HCT116 (cell line): Measurements from ENCODE around the gene RNF169. TPM values are rescaled to one million over a fixed set of nuclear protein-coding genes. Genes with fewer than 3 reads are reported as not detected.

Experiments used
- ATAC-seq: fragments of 200-7000 bp; cut with Tn5 transposase; 2 replicates; pipeline ENCODE4 v1.9.1; 2020; ENCODE audit warnings: mild to moderate bottlenecking, moderate library complexity
- BruUV-seq: library from RNA; stranded (reverse); fragments of 400-500 nt; replicated peaks from 2 replicates; lab custom pipeline; 2021; lab: Mats Ljungman, UMichigan
- CTCF ChIA-PET: fragments of 300-600 bp; sonication (Branson Sonifier 250); formaldehyde crosslinking; loops from one replicate; lab custom pipeline; 2021; ENCODE audit warnings: antibody characterized with exemption; lab: Charles Lee
- POLR2A ChIA-PET: fragments of 300-600, 350-600 bp; sonication (Branson Sonifier 250); formaldehyde crosslinking; loops from one replicate; lab custom pipeline; 2021; ENCODE audit warnings: antibody characterized with exemption; lab: Charles Lee
- RAD21 ChIA-PET, 2 experiments: fragments of 300-600 bp; sonication (Branson Sonifier 250); formaldehyde crosslinking; loops; one replicate each; lab custom pipeline; 2023; ENCODE audit warnings: low total read pairs in 2 of 2; ENCODE audit not compliant: uncharacterized antibody in 2 of 2, unreplicated experiment in 2 of 2, low non-redundant PET in 1 of 2; lab: Charles Lee
- DNase-seq: peaks from one replicate; pipeline ENCODE4 v3.0.0-alpha.2; 2010; ENCODE audit warnings: low read depth, low spot score
- H2AFZ ChIP-seq: fragments of 200-600 bp; shearing (Covaris generic), sonication (generic); 2 replicates; pipeline ENCODE4 v1.6.1; 2017; ENCODE audit warnings: low read depth, mixed run types, mixed read lengths, antibody characterized with exemption, low read length; ENCODE audit not compliant: poor library complexity, severe bottlenecking
- H3K27ac ChIP-seq: 2 replicates; pipeline ENCODE4 v1.5.1; 2012; ENCODE audit warnings: low read depth, low read length
- H3K27me3 ChIP-seq: fragments of 200-600 bp; sonication (generic); 2 replicates; pipeline ENCODE4 v1.6.1; 2016; ENCODE audit warnings: mixed run types, low read length, mixed read lengths; ENCODE audit not compliant: insufficient read depth
- H3K36me3 ChIP-seq, 2 experiments: fragments of 200-500 bp in 1 of 2; fragments of 200-600 bp in 1 of 2; sonication (Bioruptor generic) in 1 of 2; sonication (generic) in 1 of 2; 2 replicates each; pipeline versions ENCODE4 v1.5.1 to v1.6.1; 2014 to 2016; ENCODE audit warnings: low read length in 2 of 2, inconsistent platforms in 1 of 2, mixed read lengths in 1 of 2, mixed run types in 1 of 2; ENCODE audit not compliant: insufficient read depth in 2 of 2, control insufficient read depth in 1 of 2
- H3K4me1 ChIP-seq, 2 experiments: fragments of 200-600 bp in 1 of 2; sonication (generic) in 1 of 2; 2 replicates each; pipeline versions ENCODE4 v1.5.1 to v1.6.1; 2012 to 2017; ENCODE audit warnings: low read length in 2 of 2, inconsistent platforms in 1 of 2, mild to moderate bottlenecking in 1 of 2, mixed read lengths in 1 of 2, mixed run types in 1 of 2, moderate library complexity in 1 of 2; ENCODE audit not compliant: insufficient read depth in 2 of 2, control insufficient read depth in 1 of 2
- H3K4me2 ChIP-seq: fragments of 200-600 bp; sonication (generic); 2 replicates; pipeline ENCODE4 v1.6.1; 2017; ENCODE audit warnings: mixed run types, low read length, mixed read lengths
- H3K4me3 ChIP-seq, 2 experiments: fragments of 200-600 bp in 1 of 2; sonication (generic) in 1 of 2; replicated peaks in 1 of 2; 2 replicates each; pipeline ENCODE4 v1.5.1; 2011 to 2016; ENCODE audit warnings: low read length in 2 of 2, control low read depth in 1 of 2, low read depth in 1 of 2, mild to moderate bottlenecking in 1 of 2, mixed read lengths in 1 of 2, mixed run types in 1 of 2
- H3K79me2 ChIP-seq: fragments of 200-600 bp; sonication (generic); 2 replicates; pipeline ENCODE4 v1.6.1; 2017; ENCODE audit warnings: mild to moderate bottlenecking, mixed run types, low read length, moderate library complexity, mixed read lengths; ENCODE audit not compliant: insufficient read depth
- H3K9ac ChIP-seq: fragments of 200-600 bp; sonication (generic); 2 replicates; pipeline ENCODE4 v1.6.1; 2016; ENCODE audit warnings: low read length, mixed read lengths
- H3K9me2 ChIP-seq: fragments of 200-600 bp; sonication (generic), shearing (Covaris generic); 2 replicates; pipeline ENCODE4 v1.6.1; 2017; ENCODE audit warnings: mixed run types, mild to moderate bottlenecking, moderate library complexity; ENCODE audit not compliant: insufficient read depth
- H3K9me3 ChIP-seq, 2 experiments: fragments of 200-500 bp in 1 of 2; fragments of 200-600 bp in 1 of 2; sonication (Bioruptor generic) in 1 of 2; sonication (generic) in 1 of 2; 2 replicates each; pipeline ENCODE4 v1.6.1; 2014 to 2017; ENCODE audit warnings: low read length in 2 of 2, mixed read lengths in 2 of 2, inconsistent platforms in 1 of 2, low read depth in 1 of 2, mild to moderate bottlenecking in 1 of 2, mixed run types in 1 of 2, moderate library complexity in 1 of 2; ENCODE audit not compliant: control insufficient read depth in 1 of 2, insufficient read depth in 1 of 2
- H4K20me1 ChIP-seq: fragments of 200-600 bp; sonication (generic), shearing (Covaris generic); 2 replicates; pipeline ENCODE4 v1.6.1; 2017; ENCODE audit warnings: mixed run types, mild to moderate bottlenecking, moderate library complexity; ENCODE audit not compliant: insufficient read depth
- ATF3 ChIP-seq: IDR thresholded peaks from 2 replicates; pipeline ENCODE4 v1.6.1; 2012
- CBX3 ChIP-seq: IDR thresholded peaks from 2 replicates; pipeline ENCODE4 v1.6.1; 2012; ENCODE audit warnings: low read depth
- CEBPB ChIP-seq: IDR thresholded peaks from 2 replicates; pipeline ENCODE4 v1.6.1; 2012; ENCODE audit warnings: low read depth
- CTCF ChIP-seq, 3 experiments: fragments of 200-600 bp in 1 of 3; sonication (generic) in 1 of 3; IDR thresholded peaks in 2 of 3; conservative IDR thresholded peaks in 1 of 3; 2 replicates each; pipeline ENCODE4 v1.5.1; 2012 to 2017; ENCODE audit warnings: low read depth in 2 of 3, low read length in 2 of 3, antibody characterized with exemption in 1 of 3, borderline replicate concordance in 1 of 3, control low read depth in 1 of 3, mild to moderate bottlenecking in 1 of 3, mixed read lengths in 1 of 3, mixed run types in 1 of 3, moderate library complexity in 1 of 3; ENCODE audit not compliant: insufficient read depth in 1 of 3
- EGR1 ChIP-seq: IDR thresholded peaks from 2 replicates; pipeline ENCODE4 v1.6.1; 2012; ENCODE audit warnings: low read depth
- ELF1 ChIP-seq: IDR thresholded peaks from 2 replicates; pipeline ENCODE4 v1.6.1; 2012; ENCODE audit warnings: low read depth, borderline replicate concordance
- JUND ChIP-seq: IDR thresholded peaks from 2 replicates; pipeline ENCODE4 v1.6.1; 2012
- POLR2AphosphoS5 ChIP-seq: IDR thresholded peaks from 2 replicates; pipeline ENCODE4 v1.6.1; 2011; ENCODE audit warnings: mild to moderate bottlenecking, low read depth, low read length, moderate library complexity
- REST ChIP-seq: IDR thresholded peaks from 2 replicates; pipeline ENCODE4 v1.6.1; 2012; ENCODE audit warnings: low read depth
- SP1 ChIP-seq: IDR thresholded peaks from 2 replicates; pipeline ENCODE4 v1.6.1; 2012; ENCODE audit warnings: low read depth
- SRF ChIP-seq: IDR thresholded peaks from 2 replicates; pipeline ENCODE4 v1.6.1; 2012; ENCODE audit warnings: low read depth
- TCF7L2 ChIP-seq: IDR thresholded peaks from 2 replicates; pipeline ENCODE4 v1.7.0; 2011; ENCODE audit warnings: borderline replicate concordance, inconsistent platforms; ENCODE audit not compliant: insufficient read depth, insufficient read length; ENCODE audit errors: extremely low read depth
- YY1 ChIP-seq: IDR thresholded peaks from 2 replicates; pipeline ENCODE4 v1.6.1; 2011; ENCODE audit warnings: low read length, low read depth, moderate library complexity, mild to moderate bottlenecking; ENCODE audit not compliant: insufficient replicate concordance; ENCODE audit errors: extremely low read depth
- ZFX ChIP-seq: fragments of 450-650 bp; IDR thresholded peaks from 2 replicates; pipeline ENCODE4 v1.6.1; 2017
- intact Hi-C: fragments of 100-400 bp; cut with micrococcal nuclease; formaldehyde crosslinking; loops from 2 replicates; pipeline ENCODE4 v1.10.0; 2022
- total RNA-seq: library from RNA; stranded (reverse); gene quantifications from one replicate; pipeline ENCODE4 v1.2.1, GENCODE V29; 2021; ENCODE audit not compliant: unreplicated experiment

RNF169 gene
- total RNA-seq, 1 experiment from 2014 or later: 22.5 TPM

- Histone ChIP-seq H3K9ac (no peak overlapping the region), H4K20me1 (no peaks in the 10 kb centered on the region), H3K36me3 (peaks cover 19 to 21% of the 10 kb centered on the region in 2 experiments), H3K4me2 (no peak overlapping the region), H3K9me2 (no peaks in the 10 kb centered on the region), H3K79me2 (no peaks in the 10 kb centered on the region), H3K27ac (no peak overlapping the region), H2AFZ (no peak overlapping the region), H3K4me1 (no peaks in the 10 kb centered on the region), H3K4me3 (no peak overlapping the region), H3K9me3 (no peaks in the 10 kb centered on the region), H3K27me3 (no peaks in the 10 kb centered on the region)
- ChIA-PET RAD21 (no interaction called here), POLR2A (no interaction called here), CTCF (no interaction called here)
- BruUV-seq: no TSS peak
- no peak for ATAC-seq
- no peak for TF ChIP-seq EGR1
- TF ChIP-seq ELF1: no peak
- TF ChIP-seq SP1: no peak
- no peak for TF ChIP-seq REST
- no peak for TF ChIP-seq POLR2AphosphoS5
- no peak for TF ChIP-seq SRF
- no peak for TF ChIP-seq YY1
- TF ChIP-seq CTCF (IDR thresholded peaks at IDR 0.05 in 2 of 3, conservative IDR thresholded peaks at IDR 0.05 in 1 of 3; ENCODE audit: borderline replicate concordance in 1 of 3, insufficient read depth in 1 of 3, low read depth in 2 of 3, low read length in 2 of 3): no peak
- TF ChIP-seq ZFX: no peak
- no peak for TF ChIP-seq ATF3
- TF ChIP-seq TCF7L2: no peak
- no peak for TF ChIP-seq CBX3
- TF ChIP-seq JUND: no peak
- TF ChIP-seq CEBPB: no peak
- no peak for DNase-seq
- intact Hi-C loops: no loop called here
These were observed 88.5 kb downstream of the RNF169 start for GRCh38 chr11:74837191-74837590.
